BLaER1 (cell line): ENCODE data around the gene NUP214.

Experiments used
- H3K27ac ChIP-seq: shearing (Covaris generic); formaldehyde crosslinking; 2 replicates; pipeline ENCODE4 v1.8.1; 2022
- H3K27me3 ChIP-seq: shearing (Covaris generic); formaldehyde crosslinking; 2 replicates; pipeline ENCODE4 v1.8.1; 2022
- H3K36me3 ChIP-seq: shearing (Covaris generic); formaldehyde crosslinking; 2 replicates; pipeline ENCODE4 v1.8.1; 2022
- H3K4me1 ChIP-seq: shearing (Covaris generic); formaldehyde crosslinking; 2 replicates; pipeline ENCODE4 v1.8.1; 2022
- H3K4me2 ChIP-seq: shearing (Covaris generic); formaldehyde crosslinking; 2 replicates; pipeline ENCODE4 v1.8.1; 2022
- H3K4me3 ChIP-seq: shearing (Covaris generic); formaldehyde crosslinking; 2 replicates; pipeline ENCODE4 v1.8.1; 2022
- H3K9ac ChIP-seq: shearing (Covaris generic); formaldehyde crosslinking; 2 replicates; pipeline ENCODE4 v1.8.1; 2022
- H3K9me3 ChIP-seq: shearing (Covaris generic); formaldehyde crosslinking; 2 replicates; pipeline ENCODE4 v1.8.1; 2022
- H4K20me1 ChIP-seq: shearing (Covaris generic); formaldehyde crosslinking; 2 replicates; pipeline ENCODE4 v1.8.1; 2022
- Cebpa-rat ChIP-seq: shearing (Covaris generic); IDR thresholded peaks from 2 replicates; pipeline ENCODE4 v1.8.1; 2022

The NUP214 gene

DNA sequence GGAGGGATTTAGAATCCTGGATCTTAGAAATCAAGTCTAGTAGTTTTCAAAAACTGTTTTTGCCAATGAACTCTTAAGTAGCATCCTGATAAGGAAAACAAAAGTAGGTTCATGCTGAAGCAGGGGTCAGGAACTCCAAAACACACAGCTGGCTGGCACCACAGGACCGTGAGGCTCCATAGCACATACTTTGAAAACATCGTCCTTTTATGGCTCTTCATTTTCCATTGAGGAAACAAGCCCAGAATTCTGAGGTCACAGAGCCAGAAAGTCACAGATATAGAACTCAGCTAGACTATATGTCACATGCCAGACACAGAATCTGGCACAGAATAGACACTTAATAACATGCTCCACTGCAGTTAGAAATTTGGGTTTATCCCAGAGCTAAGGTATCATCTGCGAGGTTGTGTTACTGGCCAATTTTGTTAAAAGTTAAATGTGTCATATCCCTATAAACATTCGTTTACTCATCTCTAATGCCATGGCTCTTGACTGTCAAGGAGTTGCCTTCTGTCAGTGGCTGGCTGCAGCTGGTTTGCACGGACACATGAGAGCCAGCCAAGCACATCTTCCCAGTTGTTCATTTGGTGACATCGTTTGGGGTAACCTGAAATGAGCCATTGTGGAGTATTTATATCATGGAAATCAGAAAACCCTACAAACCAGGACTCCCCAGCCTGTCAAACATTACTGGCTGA, 92.1 kb downstream of the NUP214 start:
- Histone ChIP-seq H3K27me3 (no peaks in the 10 kb centered on the region), H3K4me2 (no peak overlapping the region), H3K9me3 (peaks cover 8% of the 10 kb centered on the region), H3K4me3 (no peak overlapping the region), H4K20me1 (no peaks in the 10 kb centered on the region), H3K9ac (no peak overlapping the region), H3K27ac (no peak overlapping the region), H3K4me1 (no peaks in the 10 kb centered on the region; the same call in 1 of the 2 replicates), H3K36me3 (peaks cover 89% of the 10 kb centered on the region)
- TF ChIP-seq Cebpa-rat, result no peak

DNA sequence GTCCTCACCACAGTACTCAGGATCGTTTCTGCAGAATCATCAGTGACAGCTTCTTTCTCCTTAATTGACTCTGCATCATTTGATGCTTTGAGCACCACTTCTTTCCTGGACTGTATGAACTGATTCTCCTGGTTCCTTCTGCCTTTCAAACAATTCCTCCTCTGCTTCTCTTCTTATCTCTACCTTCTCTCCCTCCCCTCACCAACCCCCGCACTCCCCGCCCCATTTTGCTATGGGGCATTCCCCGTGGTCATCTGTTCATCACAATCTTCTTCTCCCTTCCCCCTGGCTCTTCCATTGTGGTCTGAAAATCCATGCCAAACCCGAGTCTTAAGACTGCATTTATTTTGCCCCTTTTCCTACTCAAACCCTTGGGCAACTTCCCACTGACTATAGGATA, 93.0 kb downstream of the NUP214 start:
- peaks cover 89% of the 10 kb centered on the region for H3K36me3 ChIP-seq
- no peak for TF ChIP-seq Cebpa-rat
- H3K4me1 ChIP-seq, result no peaks in the 10 kb centered on the region; the same call in 1 of the 2 replicates
- no peak overlapping the region for H3K27ac ChIP-seq
- no peak overlapping the region for H3K9ac ChIP-seq
- no peak overlapping the region for H3K4me3 ChIP-seq
- no peaks in the 10 kb centered on the region for H3K9me3 ChIP-seq
- no peak overlapping the region for H3K4me2 ChIP-seq
- no peaks in the 10 kb centered on the region for H3K27me3 ChIP-seq
- no peaks in the 10 kb centered on the region for H4K20me1 ChIP-seq

DNA sequence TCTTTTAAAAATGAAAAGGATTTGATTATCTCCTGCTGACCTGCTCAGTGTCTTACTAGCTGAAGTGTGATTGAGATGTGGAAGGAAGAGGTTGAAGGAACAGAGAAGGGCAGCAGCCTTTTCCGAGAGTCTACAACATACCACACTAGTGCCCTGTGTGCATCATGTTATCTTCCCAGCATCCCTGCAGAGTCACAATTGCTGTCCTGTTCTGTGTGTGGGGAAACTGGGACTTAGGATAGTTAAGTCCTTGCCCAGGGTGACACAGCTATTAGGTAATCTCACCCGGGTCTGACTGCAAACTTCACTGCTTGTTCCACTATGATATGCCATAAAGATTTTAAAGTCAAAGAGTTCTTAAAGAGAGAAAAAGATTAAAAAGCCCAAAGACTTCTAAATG, 95.1 kb downstream of the NUP214 start:
- Histone ChIP-seq H3K4me3 (no peak overlapping the region), H4K20me1 (no peaks in the 10 kb centered on the region), H3K4me1 (peaks cover 2% of the 10 kb centered on the region), H3K36me3 (peaks cover 69% of the 10 kb centered on the region), H3K9ac (no peak overlapping the region), H3K27me3 (no peaks in the 10 kb centered on the region), H3K4me2 (no peak overlapping the region), H3K9me3 (no peaks in the 10 kb centered on the region), H3K27ac (no peak overlapping the region)
- no peak for TF ChIP-seq Cebpa-rat

DNA sequence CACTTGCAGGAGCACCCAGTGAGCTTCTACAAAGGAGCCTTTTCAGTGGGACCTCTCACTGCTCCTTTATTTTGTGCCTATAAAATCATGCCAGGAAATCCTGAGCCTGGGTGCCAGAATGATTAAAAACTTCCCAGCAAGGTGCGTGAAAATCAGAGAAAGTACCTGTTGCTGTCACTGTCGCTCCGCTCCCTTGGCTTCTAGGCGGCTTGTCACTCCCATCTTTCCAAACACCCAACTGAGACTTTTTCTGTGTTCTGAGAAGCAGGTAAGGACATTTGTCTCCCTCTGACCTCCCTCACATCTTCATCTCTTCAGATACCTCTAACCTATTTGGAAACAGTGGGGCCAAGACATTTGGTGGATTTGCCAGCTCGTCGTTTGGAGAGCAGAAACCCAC, 97.1 kb downstream of the NUP214 start:
- Histone ChIP-seq H3K4me2 (no peak overlapping the region), H3K27me3 (no peaks in the 10 kb centered on the region), H3K9ac (no peak overlapping the region), H3K4me3 (no peak overlapping the region), H3K4me1 (peaks cover 22% of the 10 kb centered on the region), H3K36me3 (peaks cover 49% of the 10 kb centered on the region), H4K20me1 (0 out of 2 replicates have a peak, but pooled peaks cover 10% of the 10 kb centered on the region), H3K27ac (no peak overlapping the region), H3K9me3 (no peaks in the 10 kb centered on the region)
- no peak for TF ChIP-seq Cebpa-rat

DNA sequence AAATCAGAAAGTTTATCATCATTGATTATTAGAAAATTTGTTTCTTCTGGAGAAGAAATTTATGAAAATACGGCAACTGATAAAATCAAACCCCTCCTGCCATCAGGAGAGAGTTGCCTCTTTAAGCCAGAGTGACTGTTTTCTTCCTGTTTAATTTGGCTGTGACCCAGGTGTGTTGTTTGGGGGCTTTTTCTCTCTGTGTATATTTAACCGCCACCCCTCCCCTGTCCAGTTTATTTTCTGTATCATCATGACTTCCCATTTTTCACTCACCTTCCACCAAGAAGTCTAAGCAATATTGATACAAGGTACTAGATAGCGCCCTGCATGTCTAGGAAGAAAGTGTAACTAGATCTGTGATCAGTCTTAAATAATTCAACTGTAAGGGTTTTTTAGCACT, 100.8 kb downstream of the NUP214 start:
- Histone ChIP-seq H3K9me3 (no peaks in the 10 kb centered on the region), H3K36me3 (peaks cover 40% of the 10 kb centered on the region), H3K4me1 (peaks cover 46% of the 10 kb centered on the region), H3K4me2 (peak overlapping the region; percentile 91), H3K4me3 (no peak overlapping the region), H3K27ac (no peak overlapping the region), H3K9ac (no peak overlapping the region), H3K27me3 (no peaks in the 10 kb centered on the region), H4K20me1 (peaks cover 18% of the 10 kb centered on the region)
- TF ChIP-seq Cebpa-rat, result no peak

DNA sequence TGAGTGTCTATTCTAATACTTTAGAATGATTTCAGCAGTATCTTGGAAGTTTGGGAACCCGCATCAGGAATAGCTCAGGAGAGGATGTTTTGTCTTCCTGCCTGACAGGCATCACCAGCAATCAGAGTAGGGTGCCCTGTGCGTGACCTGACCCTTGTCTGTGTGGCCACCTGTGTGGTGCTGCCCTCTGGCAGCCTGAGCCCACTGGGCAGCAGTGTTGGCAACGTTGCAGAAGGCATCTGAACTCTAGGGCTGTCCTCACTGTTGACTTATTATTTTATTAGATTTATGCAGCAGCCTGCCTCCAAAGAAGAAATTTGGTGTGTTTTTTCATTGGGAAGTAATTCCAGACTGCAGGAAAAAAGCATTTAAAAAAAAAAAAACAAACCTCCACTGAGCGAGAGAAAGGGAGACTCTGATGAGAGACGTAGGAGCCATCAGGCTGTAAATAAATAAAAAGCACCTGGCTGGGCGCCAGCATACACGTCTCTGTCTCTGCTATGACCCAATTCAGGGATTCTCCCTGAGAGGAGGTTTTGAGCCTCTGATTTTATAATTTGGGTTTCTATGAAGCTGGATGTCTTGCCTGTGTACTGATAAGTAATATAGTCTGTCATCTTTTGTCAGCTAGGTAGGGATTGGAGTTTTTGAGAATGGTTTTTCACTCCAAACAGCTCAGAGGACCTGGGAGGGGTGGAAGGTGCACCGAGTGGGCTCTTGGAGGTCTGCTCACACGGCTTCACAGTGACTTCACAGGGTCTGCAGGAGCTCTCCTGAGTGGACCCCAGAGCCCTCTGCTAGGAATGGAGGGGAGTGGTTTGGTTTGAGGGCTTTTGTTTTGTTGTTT, 101.9 kb downstream of the NUP214 start:
- H3K4me2 ChIP-seq, result peak overlapping the region; percentile 91
- H3K27ac ChIP-seq, result peak overlapping the region; percentile 32; the same call in 1 of the 2 replicates
- H3K9ac ChIP-seq, result no peak overlapping the region
- H3K9me3 ChIP-seq, result no peaks in the 10 kb centered on the region
- H3K27me3 ChIP-seq, result no peaks in the 10 kb centered on the region
- peaks cover 44% of the 10 kb centered on the region for H3K36me3 ChIP-seq
- peaks cover 18% of the 10 kb centered on the region for H4K20me1 ChIP-seq
- peak overlapping the region; percentile 34; the same call in 1 of the 2 replicates for H3K4me3 ChIP-seq
- H3K4me1 ChIP-seq, result peaks cover 46% of the 10 kb centered on the region
- no peak for TF ChIP-seq Cebpa-rat

DNA sequence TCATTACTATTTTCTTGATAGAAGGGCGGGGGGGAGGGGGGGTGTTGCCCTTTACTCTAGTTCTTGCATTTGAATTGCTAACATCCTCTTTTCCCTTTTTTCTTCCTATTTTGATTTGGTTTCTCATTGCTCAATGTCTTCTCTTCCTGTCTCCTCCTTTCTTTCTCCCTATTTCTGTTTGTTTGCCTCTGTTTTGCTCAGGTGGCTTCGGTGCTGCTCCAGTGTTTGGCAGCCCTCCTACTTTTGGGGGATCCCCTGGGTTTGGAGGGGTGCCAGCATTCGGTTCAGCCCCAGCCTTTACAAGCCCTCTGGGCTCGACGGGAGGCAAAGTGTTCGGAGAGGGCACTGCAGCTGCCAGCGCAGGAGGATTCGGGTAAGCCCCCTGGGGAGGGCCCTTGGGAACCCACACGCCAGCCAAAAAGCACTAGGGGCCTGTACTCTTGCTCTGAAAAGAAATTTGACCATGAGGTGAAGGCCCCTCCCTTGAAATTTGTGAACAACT, 102.6 kb downstream of the NUP214 start:
- no peaks in the 10 kb centered on the region for H3K27me3 ChIP-seq
- peaks cover 44% of the 10 kb centered on the region for H3K36me3 ChIP-seq
- H3K9me3 ChIP-seq, result no peaks in the 10 kb centered on the region
- H4K20me1 ChIP-seq, result peaks cover 18% of the 10 kb centered on the region
- H3K9ac ChIP-seq, result peak overlapping the region; percentile 43; the same call in 1 of the 2 replicates
- no peak overlapping the region; the same call in 1 of the 2 replicates for H3K4me3 ChIP-seq
- TF ChIP-seq Cebpa-rat, result no peak
- peaks cover 46% of the 10 kb centered on the region for H3K4me1 ChIP-seq
- peak overlapping the region; percentile 39; the same call in 1 of the 2 replicates for H3K27ac ChIP-seq
- H3K4me2 ChIP-seq, result peak overlapping the region; percentile 91

DNA sequence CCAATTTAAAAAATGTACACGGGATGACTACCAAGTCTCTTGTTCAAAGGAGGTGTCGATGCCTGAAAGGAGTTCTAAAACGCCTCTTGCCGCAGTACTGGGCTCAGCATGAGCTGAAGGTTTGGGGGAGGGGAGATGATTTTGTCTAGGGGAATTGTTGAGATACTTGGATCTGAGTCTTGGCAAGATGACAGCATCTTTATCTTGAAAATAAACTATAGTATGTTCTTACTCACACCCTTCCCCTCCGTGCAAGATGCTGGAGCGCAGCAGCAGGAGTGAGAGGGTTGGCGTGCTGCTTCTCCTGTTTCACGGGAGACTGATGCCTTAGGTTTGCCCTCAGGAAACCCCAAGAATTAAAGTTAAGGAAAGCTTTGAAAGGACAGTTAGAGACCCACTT, 103.6 kb downstream of the NUP214 start:
- TF ChIP-seq Cebpa-rat, result no peak
- no peak overlapping the region for H3K4me3 ChIP-seq
- peaks cover 18% of the 10 kb centered on the region for H4K20me1 ChIP-seq
- H3K36me3 ChIP-seq, result peaks cover 49% of the 10 kb centered on the region
- no peaks in the 10 kb centered on the region for H3K27me3 ChIP-seq
- H3K4me1 ChIP-seq, result peaks cover 47% of the 10 kb centered on the region
- H3K9ac ChIP-seq, result no peak overlapping the region; the same call in 1 of the 2 replicates
- H3K27ac ChIP-seq, result no peak overlapping the region
- H3K9me3 ChIP-seq, result no peaks in the 10 kb centered on the region
- H3K4me2 ChIP-seq, result peak overlapping the region; percentile 91

DNA sequence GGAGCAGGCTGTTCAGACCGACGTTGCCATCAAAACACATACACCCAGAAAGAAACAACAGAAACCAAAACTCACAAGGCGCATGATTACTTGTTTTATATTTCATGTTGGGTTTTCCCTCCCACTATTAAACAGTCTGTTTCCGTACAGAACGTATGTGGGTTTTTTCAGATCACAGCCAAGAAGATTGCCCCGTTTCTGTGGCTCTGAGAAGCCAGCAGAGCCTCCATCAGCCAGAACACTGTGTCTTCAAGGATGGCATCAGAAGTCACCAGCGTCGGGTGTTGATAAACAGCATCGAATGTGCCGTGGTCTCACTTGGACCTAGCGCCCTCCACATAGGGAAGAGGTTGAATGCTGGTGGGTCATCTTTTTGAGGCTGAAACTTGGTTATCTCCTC, 108.2 kb downstream of the NUP214 start:
- no peak overlapping the region for H3K4me3 ChIP-seq
- peaks cover 3% of the 10 kb centered on the region for H4K20me1 ChIP-seq
- no peaks in the 10 kb centered on the region for H3K9me3 ChIP-seq
- H3K36me3 ChIP-seq, result peaks cover 65% of the 10 kb centered on the region
- no peak overlapping the region for H3K4me2 ChIP-seq
- H3K27ac ChIP-seq, result no peak overlapping the region
- TF ChIP-seq Cebpa-rat, result no peak
- no peak overlapping the region for H3K9ac ChIP-seq
- peaks cover 59% of the 10 kb centered on the region for H3K4me1 ChIP-seq
- no peaks in the 10 kb centered on the region for H3K27me3 ChIP-seq

DNA sequence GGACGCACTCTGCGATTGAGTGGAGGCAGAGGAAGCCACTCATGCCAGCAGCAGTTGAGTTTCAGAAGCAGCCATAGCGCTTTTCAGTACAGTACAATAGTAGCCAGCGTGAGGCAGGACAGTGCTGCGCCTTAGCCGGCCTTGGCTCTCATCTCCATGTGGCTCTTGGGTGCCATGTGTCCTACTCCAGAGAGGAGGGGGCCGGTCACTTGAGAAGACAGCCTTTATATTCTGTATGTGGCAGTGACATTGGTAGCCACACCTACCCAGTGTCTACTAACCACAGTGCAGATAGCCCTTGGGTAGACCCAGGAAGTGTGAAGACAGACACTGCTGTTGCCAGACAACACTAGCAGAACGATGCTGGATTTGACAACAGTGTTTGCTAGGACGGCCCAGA, 108.6 kb downstream of the NUP214 start:
- Histone ChIP-seq H3K36me3 (peaks cover 65% of the 10 kb centered on the region), H3K27ac (no peak overlapping the region), H3K4me2 (no peak overlapping the region), H4K20me1 (no peaks in the 10 kb centered on the region), H3K27me3 (no peaks in the 10 kb centered on the region), H3K4me3 (no peak overlapping the region), H3K9me3 (no peaks in the 10 kb centered on the region), H3K4me1 (peaks cover 57% of the 10 kb centered on the region), H3K9ac (no peak overlapping the region)
- no peak for TF ChIP-seq Cebpa-rat
